ENCODE data around the gene RPTOR. TPM values are rescaled to one million over a fixed set of nuclear protein-coding genes. Genes with fewer than 3 reads are reported as not detected.

RPTOR gene
- total and polyA plus RNA-seq, 2 donors (not counting 1 experiment from before 2014, with no cell fraction given), result 6.7 to 22.8 TPM

DNA sequence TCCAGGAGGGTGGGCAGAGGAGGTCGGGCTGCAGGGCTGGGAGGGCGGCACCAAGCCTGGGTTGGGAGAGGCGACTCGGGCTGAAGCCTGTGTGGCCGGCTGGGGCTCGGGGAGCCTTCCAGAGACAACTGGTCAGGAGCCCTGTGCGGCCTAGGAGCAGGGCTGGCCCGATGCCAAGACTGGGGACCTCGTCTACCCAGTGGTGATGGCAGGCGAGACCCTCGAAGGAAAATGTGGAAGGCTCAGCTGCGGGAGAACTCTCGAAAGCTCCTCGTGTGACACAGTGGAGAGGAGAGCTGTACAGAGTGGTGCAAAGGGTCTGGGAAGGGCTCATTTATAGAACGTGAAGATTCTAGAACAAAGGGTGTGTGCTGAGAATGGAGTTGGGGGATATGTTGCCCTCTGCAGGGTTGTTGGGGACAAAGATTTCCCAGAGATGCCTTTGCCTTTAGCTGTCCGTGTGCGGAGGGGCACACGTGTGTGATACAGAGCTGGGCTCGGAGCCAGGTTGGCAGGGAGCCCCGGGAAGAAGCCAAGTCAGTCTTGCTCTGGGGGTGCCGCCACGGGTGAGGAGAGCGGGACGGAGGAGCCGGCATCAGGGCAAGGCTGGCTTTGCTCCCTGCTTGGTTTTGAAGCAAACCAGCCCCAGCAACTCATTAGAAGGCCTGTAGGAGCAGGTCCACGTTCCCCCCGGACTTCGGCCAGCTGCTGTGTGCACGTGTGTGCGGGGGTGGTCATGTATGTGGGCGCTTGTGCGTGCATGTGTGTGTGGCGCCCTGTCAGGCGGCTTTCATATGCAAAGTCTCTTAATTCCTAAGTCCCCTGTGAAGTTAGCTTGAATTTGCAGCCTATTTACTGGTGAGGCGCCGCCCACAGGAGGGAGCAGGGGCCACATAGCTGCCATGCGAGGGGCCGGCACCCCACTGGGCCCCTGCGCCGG lies 314.6 kb downstream of the RPTOR start:
- no peak for TF ChIP-seq EZH2 (IDR thresholded peaks at IDR 0.05; ENCODE audit: low read length, missing control alignments)
- TF ChIP-seq, protein P1, sequence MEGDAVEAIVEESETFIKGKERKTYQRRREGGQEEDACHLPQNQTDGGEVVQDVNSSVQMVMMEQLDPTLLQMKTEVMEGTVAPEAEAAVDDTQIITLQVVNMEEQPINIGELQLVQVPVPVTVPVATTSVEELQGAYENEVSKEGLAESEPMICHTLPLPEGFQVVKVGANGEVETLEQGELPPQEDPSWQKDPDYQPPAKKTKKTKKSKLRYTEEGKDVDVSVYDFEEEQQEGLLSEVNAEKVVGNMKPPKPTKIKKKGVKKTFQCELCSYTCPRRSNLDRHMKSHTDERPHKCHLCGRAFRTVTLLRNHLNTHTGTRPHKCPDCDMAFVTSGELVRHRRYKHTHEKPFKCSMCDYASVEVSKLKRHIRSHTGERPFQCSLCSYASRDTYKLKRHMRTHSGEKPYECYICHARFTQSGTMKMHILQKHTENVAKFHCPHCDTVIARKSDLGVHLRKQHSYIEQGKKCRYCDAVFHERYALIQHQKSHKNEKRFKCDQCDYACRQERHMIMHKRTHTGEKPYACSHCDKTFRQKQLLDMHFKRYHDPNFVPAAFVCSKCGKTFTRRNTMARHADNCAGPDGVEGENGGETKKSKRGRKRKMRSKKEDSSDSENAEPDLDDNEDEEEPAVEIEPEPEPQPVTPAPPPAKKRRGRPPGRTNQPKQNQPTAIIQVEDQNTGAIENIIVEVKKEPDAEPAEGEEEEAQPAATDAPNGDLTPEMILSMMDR (conservative IDR thresholded peaks at IDR 0.05 in 1 of 2, IDR thresholded peaks at IDR 0.05 in 1 of 2; ENCODE audit: low read depth in 1 of 2, low read length in 2 of 2), result peak; percentile 32 to 46
- Histone ChIP-seq H3K79me2 (ENCODE audit: control insufficient read depth, insufficient read depth, low read length) (no peaks in the 10 kb centered on the region), H3K27me3 (ENCODE audit: control insufficient read depth, insufficient read depth, low read length) (no peaks in the 10 kb centered on the region), H3K4me1 (ENCODE audit: control insufficient read depth, extremely low read depth, insufficient read depth, low read length) (peaks cover 30% of the 10 kb centered on the region), H3K4me3 (replicated peaks in 1 of 4; ENCODE audit: control extremely low read depth in 1 of 4, insufficient read depth in 1 of 4, low read depth in 3 of 4, low read length in 4 of 4) (no peak overlapping the region), H3K9me3 (ENCODE audit: control insufficient read depth, insufficient read depth, low read depth, low read length) (no peaks in the 10 kb centered on the region), H3K36me3 (ENCODE audit: control insufficient read depth, insufficient read depth, low read length) (peaks cover 2% of the 10 kb centered on the region), H2AFZ (ENCODE audit: low read length) (no peak overlapping the region), H3K4me2 (ENCODE audit: extremely low read depth, insufficient read depth, low read length) (no peak overlapping the region), H3K9ac (ENCODE audit: insufficient read depth, low read length) (peak overlapping the region; percentile 56), H3K27ac (ENCODE audit: insufficient read depth, low read length) (peak overlapping the region; percentile 99), H4K20me1 (ENCODE audit: control insufficient read depth, extremely low read depth, insufficient read depth, low read length) (no peaks in the 10 kb centered on the region)
- peak; percentile 91 to 97 for DNase-seq (ENCODE audit: low read depth in 2 of 2)

DNA sequence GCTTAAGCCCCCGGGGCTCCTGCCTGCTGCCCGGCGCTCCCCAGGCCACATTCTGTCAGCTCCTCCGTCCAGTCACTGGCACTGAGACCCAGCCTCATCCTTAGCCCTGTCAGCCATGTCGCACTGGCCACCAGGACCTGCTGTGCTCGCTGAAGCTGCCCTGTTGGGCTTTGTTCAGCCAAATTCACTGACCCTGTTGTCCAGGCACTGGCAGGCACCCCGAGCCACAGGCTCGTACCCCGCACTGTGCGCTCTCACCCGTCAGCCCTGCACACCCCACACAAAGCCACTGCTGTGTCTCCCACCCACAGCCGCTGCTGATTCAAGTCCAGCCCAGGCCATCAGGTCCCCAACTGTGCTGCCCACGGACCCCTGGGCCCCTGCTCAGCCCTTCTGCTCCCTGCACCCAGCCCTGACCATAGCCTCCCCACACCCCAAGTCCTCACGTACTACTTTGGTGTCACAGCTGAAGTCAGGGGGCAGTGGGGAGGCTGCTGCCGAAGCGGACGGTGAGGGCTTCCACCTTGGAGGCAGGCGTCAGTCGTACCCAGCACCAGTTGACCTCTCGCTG lies 315.5 kb downstream of the RPTOR start:
- Histone ChIP-seq H3K27ac (ENCODE audit: insufficient read depth, low read length) (peak overlapping the region; percentile 99), H3K9me3 (ENCODE audit: control insufficient read depth, insufficient read depth, low read depth, low read length) (no peaks in the 10 kb centered on the region), H3K27me3 (ENCODE audit: control insufficient read depth, insufficient read depth, low read length) (no peaks in the 10 kb centered on the region), H3K79me2 (ENCODE audit: control insufficient read depth, insufficient read depth, low read length) (no peaks in the 10 kb centered on the region), H4K20me1 (ENCODE audit: control insufficient read depth, extremely low read depth, insufficient read depth, low read length) (no peaks in the 10 kb centered on the region), H3K4me2 (ENCODE audit: extremely low read depth, insufficient read depth, low read length) (no peak overlapping the region), H2AFZ (ENCODE audit: low read length) (no peak overlapping the region), H3K4me1 (ENCODE audit: control insufficient read depth, extremely low read depth, insufficient read depth, low read length) (peaks cover 30% of the 10 kb centered on the region), H3K9ac (ENCODE audit: insufficient read depth, low read length) (no peak overlapping the region), H3K4me3 (replicated peaks in 1 of 4; ENCODE audit: control extremely low read depth in 1 of 4, insufficient read depth in 1 of 4, low read depth in 3 of 4, low read length in 4 of 4) (no peak overlapping the region), H3K36me3 (ENCODE audit: control insufficient read depth, insufficient read depth, low read length) (peaks cover 2% of the 10 kb centered on the region)
- no peak for TF ChIP-seq EZH2 (IDR thresholded peaks at IDR 0.05; ENCODE audit: low read length, missing control alignments)
- TF ChIP-seq, protein P1 (conservative IDR thresholded peaks at IDR 0.05 in 1 of 2, IDR thresholded peaks at IDR 0.05 in 1 of 2; ENCODE audit: low read depth in 1 of 2, low read length in 2 of 2), result no peak
- DNase-seq (ENCODE audit: low read depth in 2 of 2), result no peak

DNA sequence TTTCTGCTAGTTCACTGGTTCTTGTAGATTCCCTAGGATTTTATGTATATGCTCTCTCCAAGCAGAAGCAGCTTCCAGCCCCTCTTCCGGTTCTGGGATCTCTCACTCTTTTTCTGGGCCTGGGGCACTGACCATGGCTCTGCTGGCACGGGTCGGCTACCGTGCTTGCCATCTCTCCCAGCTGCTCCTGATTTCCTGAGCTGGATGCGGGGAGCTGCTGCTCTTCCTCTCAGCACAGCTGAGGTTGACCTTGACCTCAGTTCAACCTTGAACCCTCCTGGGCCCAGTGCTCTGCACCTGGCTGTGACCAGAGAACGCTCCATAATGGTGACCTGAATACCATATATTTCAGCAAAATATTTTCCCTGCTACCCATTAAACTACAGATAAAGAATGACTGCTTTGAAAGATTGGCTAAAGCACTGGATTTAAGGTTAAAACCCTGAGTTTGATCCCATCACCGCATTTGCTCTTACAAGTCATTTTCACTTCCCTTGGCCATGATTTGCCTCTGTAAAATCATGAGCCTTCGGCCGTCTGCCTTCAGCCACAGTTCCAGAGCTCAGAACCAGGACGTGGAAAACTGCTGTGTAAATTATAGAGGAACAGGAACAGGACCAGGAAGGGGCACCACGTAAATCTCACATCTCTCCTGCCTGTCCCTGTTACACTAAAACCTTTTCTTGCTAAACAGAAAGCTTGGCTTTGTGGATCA lies 316.2 kb downstream of the RPTOR start:
- no peaks in the 10 kb centered on the region for H3K36me3 ChIP-seq (ENCODE audit: control insufficient read depth, insufficient read depth, low read length)
- DNase-seq (ENCODE audit: low read depth in 2 of 2), result no peak
- H3K9ac ChIP-seq (ENCODE audit: insufficient read depth, low read length), result no peak overlapping the region
- no peaks in the 10 kb centered on the region for H3K79me2 ChIP-seq (ENCODE audit: control insufficient read depth, insufficient read depth, low read length)
- H3K9me3 ChIP-seq (ENCODE audit: control insufficient read depth, insufficient read depth, low read depth, low read length), result no peaks in the 10 kb centered on the region
- H3K4me3 ChIP-seq (replicated peaks in 1 of 4; ENCODE audit: control extremely low read depth in 1 of 4, insufficient read depth in 1 of 4, low read depth in 3 of 4, low read length in 4 of 4), result no peak overlapping the region
- H4K20me1 ChIP-seq (ENCODE audit: control insufficient read depth, extremely low read depth, insufficient read depth, low read length), result no peaks in the 10 kb centered on the region
- H3K27ac ChIP-seq (ENCODE audit: insufficient read depth, low read length), result no peak overlapping the region
- H3K4me2 ChIP-seq (ENCODE audit: extremely low read depth, insufficient read depth, low read length), result no peak overlapping the region
- H3K4me1 ChIP-seq (ENCODE audit: control insufficient read depth, extremely low read depth, insufficient read depth, low read length), result peaks cover 26% of the 10 kb centered on the region
- TF ChIP-seq EZH2 (IDR thresholded peaks at IDR 0.05; ENCODE audit: low read length, missing control alignments), result no peak
- TF ChIP-seq, protein P1 (conservative IDR thresholded peaks at IDR 0.05 in 1 of 2, IDR thresholded peaks at IDR 0.05 in 1 of 2; ENCODE audit: low read depth in 1 of 2, low read length in 2 of 2), result no peak
- no peaks in the 10 kb centered on the region for H3K27me3 ChIP-seq (ENCODE audit: control insufficient read depth, insufficient read depth, low read length)
- H2AFZ ChIP-seq (ENCODE audit: low read length), result no peak overlapping the region
